Trophoblast cell (in vitro differentiated cells and primary cell): ENCODE data around the gene EXT2.

ENCODE experiments used
- DNase-seq, 2 donors: peaks; one replicate each; pipeline ENCODE4 v3.0.0-alpha.2; 2016
- H2AFZ ChIP-seq: 2 replicates; pipeline ENCODE4 v1.6.1; 2013; ENCODE audit warnings: low read length, moderate library complexity, mild to moderate bottlenecking; ENCODE audit not compliant: insufficient read depth, poor library complexity
- H2AK5ac ChIP-seq: 2 replicates; pipeline ENCODE4 v1.6.1; 2013; ENCODE audit warnings: mild to moderate bottlenecking, low read length
- H2BK120ac ChIP-seq: 2 replicates; pipeline ENCODE4 v1.6.1; 2013; ENCODE audit warnings: low read length, mild to moderate bottlenecking, moderate library complexity; ENCODE audit not compliant: insufficient read depth, poor library complexity
- H2BK12ac ChIP-seq: 2 replicates; pipeline ENCODE4 v1.6.1; 2013; ENCODE audit warnings: mild to moderate bottlenecking, low read length, moderate library complexity
- H2BK5ac ChIP-seq: 2 replicates; pipeline ENCODE4 v1.6.1; 2013; ENCODE audit warnings: low read length, low read depth, moderate library complexity, mild to moderate bottlenecking; ENCODE audit not compliant: poor library complexity
- H3K14ac ChIP-seq: 2 replicates; pipeline ENCODE4 v1.6.1; 2013; ENCODE audit warnings: mild to moderate bottlenecking, low read length
- H3K18ac ChIP-seq: 2 replicates; pipeline ENCODE4 v1.6.1; 2013; ENCODE audit warnings: mild to moderate bottlenecking, low read length
- H3K23ac ChIP-seq: 2 replicates; pipeline ENCODE4 v1.6.1; 2013; ENCODE audit warnings: low read length
- H3K27ac ChIP-seq: 2 replicates; pipeline ENCODE4 v1.5.1; 2013; ENCODE audit warnings: low read depth, mild to moderate bottlenecking, inconsistent platforms, low read length, moderate library complexity
- H3K27me3 ChIP-seq: 2 replicates; pipeline ENCODE4 v1.6.1; 2013; ENCODE audit warnings: inconsistent platforms, mild to moderate bottlenecking, low read length, moderate library complexity; ENCODE audit not compliant: insufficient read depth
- H3K36me3 ChIP-seq, 2 experiments: 1 replicate in 1 of 2; 2 replicates in 1 of 2; pipeline ENCODE4 v1.6.1; 2013; ENCODE audit warnings: low read length in 2 of 2, mild to moderate bottlenecking in 2 of 2, moderate library complexity in 1 of 2; ENCODE audit not compliant: insufficient read depth in 2 of 2, control insufficient read depth in 1 of 2
- H3K4ac ChIP-seq: 2 replicates; pipeline ENCODE4 v1.6.1; 2013; ENCODE audit warnings: low read depth, mild to moderate bottlenecking, low read length, moderate library complexity
- H3K4me1 ChIP-seq, 2 experiments: 1 replicate in 1 of 2; 2 replicates in 1 of 2; pipeline ENCODE4 v1.6.1; 2013; ENCODE audit warnings: low read length in 2 of 2, mild to moderate bottlenecking in 2 of 2, moderate library complexity in 1 of 2; ENCODE audit not compliant: insufficient read depth in 2 of 2, control insufficient read depth in 1 of 2
- H3K4me2 ChIP-seq: 2 replicates; pipeline ENCODE4 v1.6.1; 2013; ENCODE audit warnings: inconsistent platforms, mild to moderate bottlenecking, low read length, moderate library complexity
- H3K4me3 ChIP-seq: 2 replicates; pipeline ENCODE4 v1.5.1; 2013; ENCODE audit warnings: mild to moderate bottlenecking, low read depth, low read length, inconsistent platforms
- H3K79me1 ChIP-seq: one replicate; pipeline ENCODE4 v1.6.1; 2013; ENCODE audit warnings: low read length
- H3K79me2 ChIP-seq: 2 replicates; pipeline ENCODE4 v1.6.1; 2013; ENCODE audit warnings: low read length, mild to moderate bottlenecking; ENCODE audit not compliant: control insufficient read depth, insufficient read depth, poor library complexity
- H3K9ac ChIP-seq: 2 replicates; pipeline ENCODE4 v1.6.1; 2013; ENCODE audit warnings: mild to moderate bottlenecking, low read length
- H3K9me3 ChIP-seq: 2 replicates; pipeline ENCODE4 v1.6.1; 2013; ENCODE audit warnings: low read depth, mild to moderate bottlenecking, control low read depth, inconsistent platforms, low read length; ENCODE audit not compliant: insufficient read depth
- H4K12ac ChIP-seq: 2 replicates; pipeline ENCODE4 v1.6.1; 2013; ENCODE audit warnings: low read depth, mild to moderate bottlenecking, low read length, moderate library complexity
- H4K8ac ChIP-seq: 2 replicates; pipeline ENCODE4 v1.6.1; 2013; ENCODE audit warnings: low read depth, mild to moderate bottlenecking, low read length, moderate library complexity
- H4K91ac ChIP-seq: one replicate; pipeline ENCODE4 v1.6.1; 2013; ENCODE audit warnings: low read depth, mild to moderate bottlenecking, low read length, moderate library complexity
- WGBS: extraction: QIAGEN DNeasy Blood & Tissue Kit; methylation state at CpG from one replicate; pipeline ENCODE4 v1.1.7; 2013; ENCODE audit warnings: missing lambda C conversion rate; ENCODE audit not compliant: insufficient read length, insufficient coverage; ENCODE audit errors: extremely low coverage; 5-methylcytosine and 5-hydroxymethylcytosine counted together

Gene EXT2

GRCh38 chr11:44266056-44266780, 170.7 kb downstream of the EXT2 start:
- Histone ChIP-seq H2BK120ac (no peak overlapping the region), H3K9ac (no peak overlapping the region), H3K79me1 (no peaks in the 10 kb centered on the region), H3K14ac (no peak overlapping the region), H3K4me3 (no peak overlapping the region), H3K4me2 (no peak overlapping the region), H2AK5ac (no peak overlapping the region), H2BK5ac (no peak overlapping the region), H4K91ac (no peak overlapping the region), H3K4me1 (no peaks in the 10 kb centered on the region), H3K36me3 (no peaks in the 10 kb centered on the region), H3K4ac (no peak overlapping the region), H2BK12ac (no peak overlapping the region), H3K18ac (no peak overlapping the region), H3K27me3 (no peaks in the 10 kb centered on the region), H3K9me3 (no peaks in the 10 kb centered on the region), H2AFZ (no peak overlapping the region), H3K27ac (no peak overlapping the region), H3K23ac (no peak overlapping the region), H4K12ac (no peak overlapping the region), H3K79me2 (no peaks in the 10 kb centered on the region), H4K8ac (no peak overlapping the region)
- no CpG with 5 or more reads among the region's 9 CpGs for WGBS
- no peak for DNase-seq

DNA sequence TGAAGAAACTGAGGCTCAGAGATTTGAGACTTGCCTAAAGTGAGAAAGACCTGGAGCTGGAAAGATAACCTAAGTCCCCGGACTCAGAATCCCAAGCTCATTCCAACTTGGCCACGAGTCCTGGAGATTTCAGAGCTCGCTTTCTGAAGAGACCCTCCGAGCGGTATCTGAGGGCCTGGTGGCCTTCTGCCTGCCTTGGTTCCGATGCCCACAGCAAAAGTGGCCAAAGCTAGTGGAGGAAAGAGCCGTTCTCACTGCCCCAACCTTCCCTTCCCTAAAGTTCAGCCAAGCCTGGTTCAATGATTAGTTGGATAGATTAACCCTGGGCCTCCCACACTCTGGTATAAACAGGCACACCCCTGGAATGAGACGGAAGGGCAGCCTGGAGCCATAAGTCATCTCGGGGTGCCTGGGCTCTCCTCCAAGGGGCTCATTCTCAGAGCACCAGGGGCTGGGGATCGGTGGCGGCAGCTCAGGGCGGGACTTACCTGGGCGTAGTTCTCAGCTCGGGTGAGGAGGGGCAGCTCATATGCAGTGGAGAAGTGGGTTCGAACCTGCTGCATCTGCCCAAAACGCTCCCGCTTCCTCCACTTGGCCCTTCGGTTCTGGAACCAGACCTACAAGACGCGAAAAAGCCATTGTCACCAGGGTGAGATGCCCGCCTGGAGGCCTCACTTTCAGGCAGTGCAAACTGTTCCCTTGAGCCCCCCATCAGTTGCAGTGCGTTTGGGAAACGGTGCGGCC, 171.7 kb downstream of the EXT2 start:
- H3K9me3 ChIP-seq: no peaks in the 10 kb centered on the region
- no peaks in the 10 kb centered on the region for H3K79me2 ChIP-seq
- H3K4me3 ChIP-seq: no peak overlapping the region
- no peak overlapping the region for H3K27ac ChIP-seq
- H3K9ac ChIP-seq: no peak overlapping the region
- no peak overlapping the region for H2BK5ac ChIP-seq
- H3K79me1 ChIP-seq: no peaks in the 10 kb centered on the region
- no peak overlapping the region for H2AFZ ChIP-seq
- no peak overlapping the region for H3K4me2 ChIP-seq
- no peak overlapping the region for H4K8ac ChIP-seq
- H3K4ac ChIP-seq: no peak overlapping the region
- no peaks in the 10 kb centered on the region for H3K27me3 ChIP-seq
- H4K12ac ChIP-seq: no peak overlapping the region
- no peak for DNase-seq
- H2BK12ac ChIP-seq: no peak overlapping the region
- H2BK120ac ChIP-seq: no peak overlapping the region
- no peaks in the 10 kb centered on the region for H3K4me1 ChIP-seq
- H4K91ac ChIP-seq: no peak overlapping the region
- no peak overlapping the region for H2AK5ac ChIP-seq
- H3K14ac ChIP-seq: no peak overlapping the region
- H3K23ac ChIP-seq: no peak overlapping the region
- no peaks in the 10 kb centered on the region for H3K36me3 ChIP-seq
- WGBS: no CpG with 5 or more reads among the region's 24 CpGs
- H3K18ac ChIP-seq: no peak overlapping the region

DNA sequence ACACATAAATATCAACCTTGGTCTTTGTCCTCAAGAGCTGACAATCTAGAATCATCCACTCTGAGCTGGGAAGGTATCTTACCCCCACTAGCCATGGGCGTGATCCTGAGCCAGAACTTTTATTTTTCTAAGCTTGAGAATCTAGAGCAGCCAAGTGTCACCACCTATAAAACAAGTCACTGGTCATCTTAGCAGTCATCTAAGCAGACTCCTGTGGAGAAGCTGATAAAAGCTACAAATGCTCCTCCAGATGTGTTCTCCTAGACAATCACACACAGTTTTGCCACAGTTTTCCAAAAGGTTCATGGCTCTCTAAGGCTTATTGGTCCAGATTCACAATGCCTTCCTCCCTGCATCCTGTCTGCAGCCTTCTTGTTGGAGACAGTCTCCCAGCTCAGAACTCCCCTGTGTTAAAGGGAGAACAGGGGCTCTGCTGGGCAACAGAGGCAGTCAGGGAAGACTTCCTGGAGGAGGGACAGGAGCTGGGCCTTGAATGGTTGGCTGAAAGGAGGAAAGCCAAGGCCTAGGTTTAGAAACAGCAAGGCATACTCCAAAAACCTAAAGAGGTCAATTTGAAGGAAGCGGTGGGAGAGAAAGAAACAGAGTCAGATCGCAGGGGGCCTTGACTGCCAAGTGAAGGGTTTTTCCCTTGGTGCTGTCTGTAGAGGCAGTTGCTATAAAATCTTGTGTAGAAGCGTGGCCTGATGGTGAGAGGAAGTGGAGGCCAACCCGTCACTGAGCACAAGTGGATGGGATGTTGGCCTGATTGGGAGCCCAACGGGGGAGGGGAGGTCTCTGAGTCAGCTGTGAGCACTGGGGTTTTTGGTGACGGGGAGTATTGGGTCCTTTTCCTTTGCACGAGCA, 172.5 kb downstream of the EXT2 start:
- no peaks in the 10 kb centered on the region for H3K9me3 ChIP-seq
- WGBS: no CpG with 5 or more reads among the region's 8 CpGs
- H2AK5ac ChIP-seq: no peak overlapping the region
- no peak overlapping the region for H2AFZ ChIP-seq
- no peaks in the 10 kb centered on the region for H3K79me1 ChIP-seq
- H3K79me2 ChIP-seq: no peaks in the 10 kb centered on the region
- H2BK5ac ChIP-seq: no peak overlapping the region
- no peak overlapping the region for H4K12ac ChIP-seq
- no peak overlapping the region for H2BK12ac ChIP-seq
- no peak overlapping the region for H3K18ac ChIP-seq
- no peak overlapping the region for H3K4me2 ChIP-seq
- H3K4ac ChIP-seq: no peak overlapping the region
- H3K27me3 ChIP-seq: no peaks in the 10 kb centered on the region
- H4K91ac ChIP-seq: no peak overlapping the region
- no peaks in the 10 kb centered on the region for H3K4me1 ChIP-seq
- no peak for DNase-seq
- H2BK120ac ChIP-seq: no peak overlapping the region
- no peak overlapping the region for H3K27ac ChIP-seq
- no peaks in the 10 kb centered on the region for H3K36me3 ChIP-seq
- H3K14ac ChIP-seq: no peak overlapping the region
- no peak overlapping the region for H3K4me3 ChIP-seq
- H4K8ac ChIP-seq: no peak overlapping the region
- no peak overlapping the region for H3K9ac ChIP-seq
- H3K23ac ChIP-seq: no peak overlapping the region

- Histone ChIP-seq H3K18ac (no peak overlapping the region), H2BK5ac (no peak overlapping the region), H3K14ac (no peak overlapping the region), H2AFZ (no peak overlapping the region), H4K91ac (no peak overlapping the region), H3K79me1 (no peaks in the 10 kb centered on the region), H3K9ac (no peak overlapping the region), H4K12ac (no peak overlapping the region), H3K9me3 (no peaks in the 10 kb centered on the region), H3K23ac (no peak overlapping the region), H3K27ac (no peak overlapping the region), H3K36me3 (no peaks in the 10 kb centered on the region), H2AK5ac (no peak overlapping the region), H4K8ac (no peak overlapping the region), H3K4me2 (no peak overlapping the region), H3K79me2 (no peaks in the 10 kb centered on the region), H3K4me3 (no peak overlapping the region), H3K4me1 (no peaks in the 10 kb centered on the region), H2BK120ac (no peak overlapping the region), H3K27me3 (no peaks in the 10 kb centered on the region), H2BK12ac (no peak overlapping the region), H3K4ac (no peak overlapping the region)
- no CpG with 5 or more reads among the region's 5 CpGs for WGBS
- DNase-seq: no peak
Measured at GRCh38 chr11:44268614-44269080, 173.2 kb downstream of the EXT2 start.
